ENCODE results near the gene TSHZ2. TPM values are rescaled to one million over a fixed set of nuclear protein-coding genes. Genes with fewer than 3 reads are reported as not detected.
"Not testable (repeated sequence)": the region's sequence is repeated elsewhere in the genome, so short reads cannot be mapped to it uniquely, and the experiment has no call there.

The TSHZ2 gene
- total RNA-seq, 6 experiments from 2014 or later: 14.2 to 28.1 (median 21.0) TPM

GRCh38 chr20:53365539-53366075 lies 393.4 kb downstream of the TSHZ2 start:
- TF ChIP-seq CTCF (IDR thresholded peaks at IDR 0.05) (no peak), POLR2A (IDR thresholded peaks at IDR 0.05) (no peak)
- no CpG with 5 or more reads among the region's 2 CpGs for WGBS (ENCODE audit: insufficient coverage, low coverage, low lambda C conversion rate, missing lambda C conversion rate)
- no peaks in the 10 kb centered on the region for H3K36me3 ChIP-seq
- H3K27ac ChIP-seq: no peak overlapping the region
- intact Hi-C loops (cut with DNase I): no loop called here
- no peaks in the 10 kb centered on the region for H3K4me1 ChIP-seq
- H3K9me3 ChIP-seq: no peaks in the 10 kb centered on the region
- DNase-seq (no peak), ATAC-seq (no peak)
- H3K27me3 ChIP-seq: no peaks in the 10 kb centered on the region
- no peak overlapping the region for H3K4me3 ChIP-seq

GRCh38 chr20:53366928-53367327 lies 394.8 kb downstream of the TSHZ2 start:
- H3K27ac ChIP-seq; H3K36me3 ChIP-seq; H3K27me3 ChIP-seq; DNase-seq; intact Hi-C loops (cut with DNase I); H3K4me1 ChIP-seq; H3K4me3 ChIP-seq; H3K9me3 ChIP-seq: not testable (repeated sequence)
- ATAC-seq: peak in 1 of 4 donors; percentile 47
- WGBS (ENCODE audit: insufficient coverage, low coverage, low lambda C conversion rate, missing lambda C conversion rate): 79% methylated on average over 8 of the region's 8 CpGs

DNA sequence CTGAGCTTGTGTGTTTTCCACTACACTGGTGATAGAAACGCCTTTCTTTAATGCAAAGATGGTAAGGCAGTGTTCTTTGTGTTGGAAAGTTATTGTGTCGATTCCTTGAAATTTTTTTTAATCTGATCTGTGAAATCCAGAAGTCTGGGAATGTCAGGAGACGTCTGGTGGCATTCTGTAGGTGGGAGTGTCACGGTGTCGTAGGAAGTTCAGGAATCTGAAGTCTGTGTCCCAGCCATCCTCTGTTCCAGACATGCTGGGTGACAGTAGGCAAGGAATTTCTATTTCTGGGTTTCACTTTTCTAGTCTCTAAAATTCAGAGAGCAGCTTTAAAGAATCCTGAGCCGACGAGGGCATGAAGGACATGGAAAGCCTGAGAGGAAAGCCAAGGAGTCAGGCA lies 397.7 kb downstream of the TSHZ2 start:
- Histone ChIP-seq H3K9me3 (no peaks in the 10 kb centered on the region), H3K4me1 (no peaks in the 10 kb centered on the region), H3K27me3 (no peaks in the 10 kb centered on the region), H3K27ac (no peak overlapping the region), H3K4me3 (no peak overlapping the region), H3K36me3 (no peaks in the 10 kb centered on the region)
- 92% methylated on average over 6 of the region's 7 CpGs for WGBS (ENCODE audit: insufficient coverage, low coverage, low lambda C conversion rate, missing lambda C conversion rate)
- ATAC-seq (no peak), DNase-seq (no peak)
- intact Hi-C loops (cut with DNase I): no loop called here
- TF ChIP-seq POLR2A (IDR thresholded peaks at IDR 0.05): no peak
- no peak for TF ChIP-seq CTCF (IDR thresholded peaks at IDR 0.05)

- ATAC-seq (peak in 1 of 4 donors; percentile 19), DNase-seq (no peak)
- H3K4me3 ChIP-seq: no peak overlapping the region
- TF ChIP-seq CTCF (IDR thresholded peaks at IDR 0.05) (no peak), POLR2A (IDR thresholded peaks at IDR 0.05) (no peak)
- no peaks in the 10 kb centered on the region for H3K4me1 ChIP-seq
- no peak overlapping the region for H3K27ac ChIP-seq
- no peaks in the 10 kb centered on the region for H3K9me3 ChIP-seq
- intact Hi-C loops (cut with DNase I): no loop called here
- WGBS (ENCODE audit: insufficient coverage, low coverage, low lambda C conversion rate, missing lambda C conversion rate): 78% methylated on average over 13 of the region's 13 CpGs
- H3K27me3 ChIP-seq: no peaks in the 10 kb centered on the region
- no peaks in the 10 kb centered on the region for H3K36me3 ChIP-seq
Measured at GRCh38 chr20:53370345-53370961, 398.3 kb downstream of the TSHZ2 start.

- 72% methylated on average over 3 of the region's 4 CpGs for WGBS (ENCODE audit: insufficient coverage, low coverage, low lambda C conversion rate, missing lambda C conversion rate)
- ATAC-seq (no peak), DNase-seq (no peak)
- intact Hi-C loops (cut with DNase I): no loop called here
- H3K27me3 ChIP-seq: no peaks in the 10 kb centered on the region
- H3K4me1 ChIP-seq: no peaks in the 10 kb centered on the region
- no peak overlapping the region for H3K27ac ChIP-seq
- no peaks in the 10 kb centered on the region for H3K36me3 ChIP-seq
- H3K9me3 ChIP-seq: no peaks in the 10 kb centered on the region
- TF ChIP-seq POLR2A (IDR thresholded peaks at IDR 0.05): no peak
- no peak for TF ChIP-seq CTCF (IDR thresholded peaks at IDR 0.05)
- H3K4me3 ChIP-seq: no peak overlapping the region
Measured at GRCh38 chr20:53371216-53371615, 399.1 kb downstream of the TSHZ2 start.
